LNCaP clone FGC (cell line): ENCODE results near the gene USP17L24.
"Not testable (repeated sequence)": the region's sequence is repeated elsewhere in the genome, so short reads cannot be mapped to it uniquely, and the experiment has no call there.

Experiments
- DNase-seq: peaks from one replicate; pipeline ENCODE4 v3.0.0-alpha.2; 2011; ENCODE audit warnings: low read depth
- H3K4me3 ChIP-seq: 2 replicates; pipeline ENCODE4 v1.5.1; 2011; ENCODE audit warnings: mild to moderate bottlenecking, low read depth, low read length, control low read depth

USP17L24 gene

GRCh38 chr4:9324865-9325264 lies at the start of gene USP17L24:
Gene USP17L24, plus strand, starts transcription at chr4:9325165. Its CDS starts 0 bp downstream, at chr4:9325165.
- not testable (repeated sequence) for DNase-seq, H3K4me3 ChIP-seq

GRCh38 chr4:9324191-9324590 lies 774 bp upstream of the USP17L24 start:
- not testable (repeated sequence) for DNase-seq, H3K4me3 ChIP-seq

- H3K4me3 ChIP-seq, DNase-seq: not testable (repeated sequence)
Measured at GRCh38 chr4:9329611-9330010, 4.6 kb downstream of the USP17L24 start, which contains the start of gene USP17L25. Gene USP17L25, plus strand, starts transcription at chr4:9329911. Its CDS starts 0 bp downstream, at chr4:9329911.

- DNase-seq, H3K4me3 ChIP-seq: not testable (repeated sequence)
Measured at GRCh38 chr4:9334358-9334757, 9.4 kb downstream of the USP17L24 start, which contains the start of gene USP17L26. Gene USP17L26, plus strand, starts transcription at chr4:9334658. Its CDS starts 0 bp downstream, at chr4:9334658.

- H3K4me3 ChIP-seq, DNase-seq: not testable (repeated sequence)
Measured at GRCh38 chr4:9339103-9339502, 14.1 kb downstream of the USP17L24 start, which contains the start of gene USP17L5. Gene USP17L5, plus strand, starts transcription at chr4:9339403. Its CDS starts 0 bp downstream, at chr4:9339403.

- H3K4me3 ChIP-seq, DNase-seq: not testable (repeated sequence)
Measured at GRCh38 chr4:9343848-9344247, 18.9 kb downstream of the USP17L24 start, which contains the start of gene USP17L27. Gene USP17L27, plus strand, starts transcription at chr4:9344148. Its CDS starts 0 bp downstream, at chr4:9344148.

GRCh38 chr4:9348593-9348992 lies 23.6 kb downstream of the USP17L24 start, which contains the start of gene USP17L28:
Gene USP17L28, plus strand, starts transcription at chr4:9348893. Its CDS starts 0 bp downstream, at chr4:9348893.
- not testable (repeated sequence) for H3K4me3 ChIP-seq

GRCh38 chr4:9350866-9351265 lies 25.9 kb downstream of the USP17L24 start:
- DNase-seq, H3K4me3 ChIP-seq: not testable (repeated sequence)

More at GRCh38 chr4:9348593-9348992, 23.6 kb downstream of the USP17L24 start, which contains the start of gene USP17L28:
- not testable (repeated sequence) for DNase-seq

- not testable (repeated sequence) for H3K4me3 ChIP-seq, DNase-seq
Measured at GRCh38 chr4:9353338-9353737, 28.4 kb downstream of the USP17L24 start, which contains the start of gene USP17L29. Gene USP17L29, plus strand, starts transcription at chr4:9353638. Its CDS starts 0 bp downstream, at chr4:9353638.

- not testable (repeated sequence) for H3K4me3 ChIP-seq, DNase-seq
Measured at GRCh38 chr4:9362829-9363228, 37.9 kb downstream of the USP17L24 start, which contains the start of gene USP17L30. Gene USP17L30, plus strand, starts transcription at chr4:9363129. Its CDS starts 0 bp downstream, at chr4:9363129.
